K562 (cell line): ENCODE data around the gene CCDC33. TPM values are rescaled to one million over a fixed set of nuclear protein-coding genes. Genes with fewer than 3 reads are reported as not detected.

Experiments
- ATAC-seq: fragments of 200-7000 bp; cut with Tn5 transposase; 3 replicates; pipeline ENCODE4 v1.9.1; 2020; ENCODE audit warnings: moderate library complexity
- BruUV-seq: library from RNA; stranded (reverse); fragments of 400-500 nt; replicated peaks from 2 replicates; lab custom pipeline; 2021; lab: Mats Ljungman, UMichigan
- CTCF ChIA-PET: fragments of 300-600 bp; formaldehyde crosslinking; extraction: SDS; loops from one replicate; lab custom pipeline; 2021; ENCODE audit warnings: low intra/inter-chr PET ratio; lab: Yijun Ruan, JAX
- POLR2A ChIA-PET: fragments of 300-600, 350-650 bp; sonication (Branson Sonifier 250); formaldehyde crosslinking; extraction: SDS; loops from one replicate; lab custom pipeline; 2021; ENCODE audit warnings: antibody characterized with exemption, inconsistent platforms; lab: Yijun Ruan, JAX
- DNase-seq, 4 experiments: peaks; one replicate each; pipeline versions ENCODE4 v3.0.0 to v3.0.0-alpha.2; 2011 to 2018; ENCODE audit warnings: low spot score in 3 of 4, mixed read lengths in 3 of 4; ENCODE audit errors: extremely low read depth in 1 of 4
- FAIRE-seq: peaks from 2 replicates; lab custom pipeline; 2011; peaks lifted over from hg19 to GRCh38; lab: Jason Lieb, UNC
- H2AFZ ChIP-seq: 2 replicates; pipeline ENCODE4 v1.6.0; 2011; ENCODE audit warnings: low read depth, low read length, control low read depth, inconsistent platforms
- H3K27ac ChIP-seq: fragments of 200-600 bp; 3 replicates; pipeline ENCODE4 v1.8.0; 2011; ENCODE audit warnings: low read depth, mild to moderate bottlenecking, control low read depth, inconsistent platforms, low read length, moderate library complexity, mixed read lengths; ENCODE audit errors: extremely low read depth
- H3K27me3 ChIP-seq, 2 experiments: fragments of 300-600 bp in 1 of 2; 2 replicates in 1 of 2; 3 replicates in 1 of 2; pipeline versions ENCODE4 v1.6.0 to v1.8.0; 2011; ENCODE audit warnings: inconsistent platforms in 2 of 2, low read length in 2 of 2, mild to moderate bottlenecking in 1 of 2, mixed read lengths in 1 of 2, moderate library complexity in 1 of 2; ENCODE audit not compliant: control insufficient read depth in 2 of 2, insufficient read depth in 2 of 2
- H3K36me3 ChIP-seq: fragments of 300-600 bp; 3 replicates; pipeline ENCODE4 v1.8.0; 2011; ENCODE audit warnings: mild to moderate bottlenecking, low read length, inconsistent platforms; ENCODE audit not compliant: control insufficient read depth, insufficient read depth
- H3K4me1 ChIP-seq, 2 experiments: fragments of 200-600 bp in 1 of 2; replicated peaks in 1 of 2; 2 replicates in 1 of 2; 3 replicates in 1 of 2; pipeline versions ENCODE4 v1.5.1 to v1.8.0; 2011; ENCODE audit warnings: inconsistent platforms in 2 of 2, low read length in 2 of 2, mild to moderate bottlenecking in 1 of 2, mixed read lengths in 1 of 2, moderate library complexity in 1 of 2; ENCODE audit not compliant: control insufficient read depth in 2 of 2, insufficient read depth in 2 of 2
- H3K4me2 ChIP-seq: 2 replicates; pipeline ENCODE4 v1.6.1; 2011; ENCODE audit warnings: low read length, control low read depth, inconsistent platforms, mixed read lengths; ENCODE audit not compliant: insufficient read depth
- H3K4me3 ChIP-seq: fragments of 200-600 bp; sonication (generic), shearing (Covaris generic); 2 replicates; pipeline ENCODE4 v1.5.1; 2016; ENCODE audit warnings: control low read depth, inconsistent platforms
- H3K79me2 ChIP-seq: fragments of 200-600 bp; 3 replicates; pipeline ENCODE4 v1.8.0; 2011; ENCODE audit warnings: low read length, inconsistent platforms; ENCODE audit not compliant: control insufficient read depth, insufficient read depth
- H3K9ac ChIP-seq, 2 experiments: 2 replicates each; pipeline versions ENCODE4 v1.6.0 to v1.6.1; 2011; ENCODE audit warnings: low read depth in 2 of 2, low read length in 2 of 2, control low read depth in 1 of 2, inconsistent platforms in 1 of 2, mild to moderate bottlenecking in 1 of 2, mixed read lengths in 1 of 2; ENCODE audit not compliant: insufficient read depth in 1 of 2
- H3K9me1 ChIP-seq: one replicate; pipeline ENCODE4 v1.6.0; 2011; ENCODE audit warnings: inconsistent platforms, mild to moderate bottlenecking, low read length, moderate library complexity; ENCODE audit not compliant: control insufficient read depth, insufficient read depth
- H3K9me3 ChIP-seq: replicated peaks from 2 replicates; pipeline ENCODE4 v1.5.1; 2011; ENCODE audit warnings: low read depth, low read length, inconsistent platforms; ENCODE audit not compliant: control insufficient read depth, insufficient read depth
- H4K20me1 ChIP-seq: replicated peaks from 2 replicates; pipeline ENCODE4 v1.6.1; 2011; ENCODE audit warnings: low read length, inconsistent platforms, mixed read lengths; ENCODE audit not compliant: control insufficient read depth, insufficient read depth
- ARHGAP35 ChIP-seq: fragments of 450-650 bp; IDR thresholded peaks from 2 replicates; pipeline ENCODE4 v1.6.1; 2018; ENCODE audit not compliant: partially characterized antibody
- CTCF ChIP-seq, 3 experiments: IDR thresholded peaks in 2 of 3; conservative IDR thresholded peaks in 1 of 3; 2 replicates each; pipeline ENCODE4 v1.5.1; 2011 to 2012; ENCODE audit warnings: low read length in 3 of 3, mild to moderate bottlenecking in 3 of 3, control low read depth in 2 of 3, improper control_type of control experiment in 1 of 3, inconsistent platforms in 1 of 3, low read depth in 1 of 3, mixed read lengths in 1 of 3, moderate library complexity in 1 of 3; ENCODE audit not compliant: insufficient read depth in 2 of 3
- HDAC1 ChIP-seq, 2 experiments: fragments of 450-650 bp; IDR thresholded peaks; 2 replicates each; pipeline ENCODE4 v1.6.1; 2016 to 2017; ENCODE audit warnings: inconsistent platforms in 1 of 2, mild to moderate bottlenecking in 1 of 2, moderate library complexity in 1 of 2
- MEF2A ChIP-seq: IDR thresholded peaks from 2 replicates; pipeline ENCODE4 v1.6.1; 2011; ENCODE audit warnings: low read depth, mild to moderate bottlenecking, low read length, moderate library complexity; ENCODE audit not compliant: control insufficient read depth
- NFE2L1 ChIP-seq: fragments of 450-650 bp; IDR thresholded peaks from 2 replicates; pipeline ENCODE4 v1.6.1; 2016; ENCODE audit warnings: missing genetic modification characterization, low read depth, mild to moderate bottlenecking, missing compliant biosample characterization, moderate library complexity, borderline replicate concordance
- STAG1 ChIP-seq: sonication (generic); formaldehyde crosslinking; IDR thresholded peaks from 2 replicates; pipeline ENCODE4 v1.5.0; 2020; ENCODE audit warnings: missing genetic modification reagents, borderline replicate concordance
- TAF15 ChIP-seq: fragments of 200-400 bp; formaldehyde crosslinking; IDR thresholded peaks from 2 replicates; pipeline ENCODE4 v1.6.1; 2017; ENCODE audit warnings: mild to moderate bottlenecking, low read depth, low read length, moderate library complexity
- TEAD1 ChIP-seq, 2 experiments: fragments of 450-650 bp in 1 of 2; sonication (generic) in 1 of 2; formaldehyde crosslinking; IDR thresholded peaks; 2 replicates each; pipeline versions ENCODE4 v1.4.0 to v1.8.0; 2020 to 2022; ENCODE audit warnings: mild to moderate bottlenecking in 2 of 2, missing genetic modification reagents in 1 of 2
- ZNF174 ChIP-seq: fragments of 250-450 bp; sonication (Bioruptor Pico); IDR thresholded peaks from 2 replicates; pipeline ENCODE4 v1.4.0; 2020; ENCODE audit warnings: mild to moderate bottlenecking
- WGBS: fragments of 100-300 bp; shearing (Covaris generic); methylation state at CpG from one replicate; pipeline ENCODE4 v1.1.6; 2016; ENCODE audit warnings: low coverage, mixed read lengths; ENCODE audit not compliant: insufficient coverage; ENCODE audit errors: missing lambda C conversion rate; 5-methylcytosine and 5-hydroxymethylcytosine counted together
- in situ Hi-C: fragments of 300-500 bp; cut with MboI; formaldehyde crosslinking; loops from 4 replicates; pipeline ENCODE4 v1.15.0; 2018; ENCODE audit warnings: inconsistent platforms, mixed read lengths
- intact Hi-C: fragments of 100-400 bp; cut with micrococcal nuclease; formaldehyde crosslinking; loops from 2 replicates; pipeline ENCODE4 v1.14.2; 2022
- polyA plus RNA-seq, 8 experiments: library from polyadenylated mRNA; depleted of rRNA in 4 of 8; stranded (reverse) in 5 of 8; unstranded in 3 of 8; fragments of >200 nt; fragmentation: Nextera tagmentation in 2 of 8; fragmentation: Illumina TruSeq in 1 of 8; extraction: Ambion mirVana in 2 of 8; extraction: Trizol in 1 of 8; gene quantifications; 2 replicates each; pipeline versions ENCODE4 v1.2.1 to v1.2.3, GENCODE V29; 2011 to 2014; ENCODE audit warnings: inconsistent platforms in 1 of 8, missing spikeins in 1 of 8
- total RNA-seq, 7 experiments: library from RNA; depleted of rRNA in 6 of 7; stranded (reverse); fragments of >200 nt in 6 of 7; fragmentation: Illumina TruSeq in 2 of 7; extraction: Trizol in 2 of 7; gene quantifications; 2 replicates each; pipeline versions ENCODE4 v1.2.1 to v1.2.3, GENCODE V29; 2011 to 2021; ENCODE audit warnings: low replicate concordance in 1 of 7
- TF ChIP-seq, protein P1 (sequence below): fragments of 450-650 bp; IDR thresholded peaks from 2 replicates; pipeline ENCODE4 v1.6.1; 2017; ENCODE audit warnings: antibody characterized with exemption, mild to moderate bottlenecking
- TF ChIP-seq, protein P2 (sequence below): IDR thresholded peaks from 2 replicates; pipeline ENCODE4 v1.6.1; 2014; ENCODE audit warnings: antibody characterized with exemption

CCDC33 gene
- total and polyA plus RNA-seq, 9 of the 15 experiments (the other 6 are each of a cell fraction or from before 2014, with no cell fraction given) = 0.08 to 1.1 (median 0.15) TPM; not detected in 4

DNA sequence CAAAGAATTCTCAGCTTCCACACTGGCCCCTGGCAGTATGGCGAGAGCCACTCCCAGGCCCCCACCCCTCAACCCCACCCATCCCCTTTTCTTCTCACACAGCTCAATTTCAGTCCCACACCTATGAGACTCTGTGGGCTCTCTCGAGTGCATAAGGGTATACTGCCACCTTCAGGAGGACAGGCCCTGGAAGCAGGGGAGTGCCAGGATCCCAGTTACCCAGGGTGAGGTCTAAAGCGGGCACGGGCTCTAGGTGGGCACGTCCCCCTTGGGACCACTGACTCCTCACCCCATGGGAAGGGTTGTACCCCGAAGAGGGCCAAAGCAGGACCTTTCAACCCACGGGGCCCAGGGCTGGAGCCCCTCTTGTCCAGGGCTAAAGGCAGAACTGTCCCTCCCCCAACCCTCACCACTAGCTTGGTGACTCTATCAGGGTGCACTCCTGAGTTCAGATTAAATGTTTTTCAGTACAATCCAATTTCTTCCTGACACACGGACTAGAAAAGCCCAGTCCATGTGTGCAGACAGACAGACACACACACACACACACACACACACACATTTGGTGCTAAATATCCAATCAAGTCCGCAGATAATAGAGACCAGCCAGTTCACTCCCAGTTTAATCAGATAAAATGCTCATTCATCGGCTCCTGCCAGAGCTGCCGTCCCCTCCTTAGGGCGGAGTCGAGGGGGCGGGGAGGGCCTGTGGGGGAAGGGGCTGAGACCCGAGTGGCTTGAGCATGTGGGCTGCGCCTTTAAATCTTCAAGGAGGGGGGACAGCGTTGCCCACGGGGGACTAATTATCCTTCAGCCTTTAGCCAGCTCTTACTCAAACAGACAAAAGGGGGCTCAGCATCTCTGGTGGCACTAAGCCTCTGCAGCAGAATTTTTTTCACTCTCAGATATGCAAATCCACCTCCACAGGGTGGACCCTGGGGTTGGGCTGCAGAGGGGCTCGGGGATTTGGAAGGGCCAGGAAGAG, 72.0 kb downstream of the CCDC33 start:
- no peaks in the 10 kb centered on the region for H3K79me2 ChIP-seq
- FAIRE-seq (peak; percentile 70), DNase-seq (peak; percentile 48 to 57 (median 52)), ATAC-seq (peak; percentile 45)
- under 1% methylated on average over 16 of the region's 19 CpGs for WGBS
- no peaks in the 10 kb centered on the region for H3K36me3 ChIP-seq
- H3K9me1 ChIP-seq = no peaks in the 10 kb centered on the region
- no TSS peak for BruUV-seq
- no peaks in the 10 kb centered on the region for H3K9me3 ChIP-seq
- in situ Hi-C loops = no loop called here
- H3K27ac ChIP-seq = no peak overlapping the region
- H3K27me3 ChIP-seq = peaks cover 0 to 8% of the 10 kb centered on the region in 2 experiments; a peak in 2 of 5 replicates
- H2AFZ ChIP-seq = no peak overlapping the region
- peaks cover 19 to 23% of the 10 kb centered on the region in 2 experiments for H3K4me1 ChIP-seq
- peak overlapping the region in 1 of 2 experiments; percentile 54; a peak in 1 of 4 replicates for H3K9ac ChIP-seq
- ChIA-PET CTCF (interaction anchor here (0.7 kb wide), 1 partner anchor 181 kb away, joined by 3 read pairs; no protein-coding TSS in a partner anchor), POLR2A (interaction anchor here (0.6 to 1.0 kb wide), 2 partner anchors 131 to 452 kb away, joined by 3 to 4 read pairs; no protein-coding TSS in a partner anchor)
- peak overlapping the region; percentile 14; the same call in 1 of the 2 replicates for H3K4me2 ChIP-seq
- peaks cover 22% of the 10 kb centered on the region for H4K20me1 ChIP-seq
- intact Hi-C loops = no loop called here
- no peak overlapping the region for H3K4me3 ChIP-seq
- TF ChIP-seq HDAC1 (IDR thresholded peaks at IDR 0.05) (no peak), ARHGAP35 (no peak), ZNF174 (CRISPR knock-in tag) (no peak), MEF2A (no peak), CTCF (IDR thresholded peaks at IDR 0.05 in 2 of 3, conservative IDR thresholded peaks at IDR 0.05 in 1 of 3; ENCODE audit: insufficient read depth in 2 of 3, low read depth in 1 of 3, low read length in 3 of 3) (peak; percentile 40 to 49 (median 48); a peak in 5 of 6 replicates), STAG1 (CRISPR knock-in tag) (no peak), NFE2L1 (tag) (no peak), TAF15 (no peak), TEAD1 (CRISPR knock-in tag; IDR thresholded peaks at IDR 0.05) (no peak)
- TF ChIP-seq, protein P1, sequence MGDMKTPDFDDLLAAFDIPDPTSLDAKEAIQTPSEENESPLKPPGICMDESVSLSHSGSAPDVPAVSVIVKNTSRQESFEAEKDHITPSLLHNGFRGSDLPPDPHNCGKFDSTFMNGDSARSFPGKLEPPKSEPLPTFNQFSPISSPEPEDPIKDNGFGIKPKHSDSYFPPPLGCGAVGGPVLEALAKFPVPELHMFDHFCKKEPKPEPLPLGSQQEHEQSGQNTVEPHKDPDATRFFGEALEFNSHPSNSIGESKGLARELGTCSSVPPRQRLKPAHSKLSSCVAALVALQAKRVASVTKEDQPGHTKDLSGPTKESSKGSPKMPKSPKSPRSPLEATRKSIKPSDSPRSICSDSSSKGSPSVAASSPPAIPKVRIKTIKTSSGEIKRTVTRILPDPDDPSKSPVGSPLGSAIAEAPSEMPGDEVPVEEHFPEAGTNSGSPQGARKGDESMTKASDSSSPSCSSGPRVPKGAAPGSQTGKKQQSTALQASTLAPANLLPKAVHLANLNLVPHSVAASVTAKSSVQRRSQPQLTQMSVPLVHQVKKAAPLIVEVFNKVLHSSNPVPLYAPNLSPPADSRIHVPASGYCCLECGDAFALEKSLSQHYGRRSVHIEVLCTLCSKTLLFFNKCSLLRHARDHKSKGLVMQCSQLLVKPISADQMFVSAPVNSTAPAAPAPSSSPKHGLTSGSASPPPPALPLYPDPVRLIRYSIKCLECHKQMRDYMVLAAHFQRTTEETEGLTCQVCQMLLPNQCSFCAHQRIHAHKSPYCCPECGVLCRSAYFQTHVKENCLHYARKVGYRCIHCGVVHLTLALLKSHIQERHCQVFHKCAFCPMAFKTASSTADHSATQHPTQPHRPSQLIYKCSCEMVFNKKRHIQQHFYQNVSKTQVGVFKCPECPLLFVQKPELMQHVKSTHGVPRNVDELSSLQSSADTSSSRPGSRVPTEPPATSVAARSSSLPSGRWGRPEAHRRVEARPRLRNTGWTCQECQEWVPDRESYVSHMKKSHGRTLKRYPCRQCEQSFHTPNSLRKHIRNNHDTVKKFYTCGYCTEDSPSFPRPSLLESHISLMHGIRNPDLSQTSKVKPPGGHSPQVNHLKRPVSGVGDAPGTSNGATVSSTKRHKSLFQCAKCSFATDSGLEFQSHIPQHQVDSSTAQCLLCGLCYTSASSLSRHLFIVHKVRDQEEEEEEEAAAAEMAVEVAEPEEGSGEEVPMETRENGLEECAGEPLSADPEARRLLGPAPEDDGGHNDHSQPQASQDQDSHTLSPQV = no peak
- TF ChIP-seq, protein P2, sequence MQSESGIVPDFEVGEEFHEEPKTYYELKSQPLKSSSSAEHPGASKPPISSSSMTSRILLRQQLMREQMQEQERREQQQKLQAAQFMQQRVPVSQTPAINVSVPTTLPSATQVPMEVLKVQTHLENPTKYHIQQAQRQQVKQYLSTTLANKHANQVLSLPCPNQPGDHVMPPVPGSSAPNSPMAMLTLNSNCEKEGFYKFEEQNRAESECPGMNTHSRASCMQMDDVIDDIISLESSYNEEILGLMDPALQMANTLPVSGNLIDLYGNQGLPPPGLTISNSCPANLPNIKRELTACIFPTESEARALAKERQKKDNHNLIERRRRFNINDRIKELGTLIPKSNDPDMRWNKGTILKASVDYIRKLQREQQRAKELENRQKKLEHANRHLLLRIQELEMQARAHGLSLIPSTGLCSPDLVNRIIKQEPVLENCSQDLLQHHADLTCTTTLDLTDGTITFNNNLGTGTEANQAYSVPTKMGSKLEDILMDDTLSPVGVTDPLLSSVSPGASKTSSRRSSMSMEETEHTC = no peak
